Smooth muscle cell (in vitro differentiated cells): ENCODE data around the gene UBL4A. TPM values are rescaled to one million over a fixed set of nuclear protein-coding genes. Genes with fewer than 3 reads are reported as not detected.
A peak's percentile ranks its signal among the peaks of the same experiment; 100 is the strongest.

Experiments used
- DNase-seq: peaks from one replicate; lab custom pipeline; 2025; ENCODE audit not compliant: unreplicated experiment; lab: John Stamatoyannopoulos, UW
- H2AFZ ChIP-seq: fragments of 200-600 bp; sonication (generic); 2 replicates; pipeline ENCODE4 v1.6.0; 2016; ENCODE audit warnings: antibody characterized with exemption, low read depth, mild to moderate bottlenecking
- H3F3A ChIP-seq: fragments of 200-600 bp; sonication (generic); 2 replicates; pipeline ENCODE4 v1.6.0; 2017; ENCODE audit warnings: antibody characterized with exemption, low read depth
- H3K27ac ChIP-seq: fragments of 200-600 bp; sonication (generic); 2 replicates; pipeline ENCODE4 v1.5.1; 2016; ENCODE audit warnings: low read depth, mild to moderate bottlenecking
- H3K27me3 ChIP-seq: fragments of 200-600 bp; sonication (generic); 2 replicates; pipeline ENCODE4 v1.6.1; 2016; ENCODE audit warnings: low read depth, mild to moderate bottlenecking
- H3K36me3 ChIP-seq: fragments of 200-600 bp; sonication (generic); 2 replicates; pipeline ENCODE4 v1.5.1; 2016; ENCODE audit warnings: low read depth
- H3K4me1 ChIP-seq: fragments of 200-600 bp; sonication (generic); 2 replicates; pipeline ENCODE4 v1.5.1; 2016; ENCODE audit warnings: low read depth
- H3K4me2 ChIP-seq: fragments of 200-600 bp; sonication (generic); 2 replicates; pipeline ENCODE4 v1.6.0; 2016; ENCODE audit warnings: mild to moderate bottlenecking
- H3K4me3 ChIP-seq: fragments of 200-600 bp; sonication (generic); 2 replicates; pipeline ENCODE4 v1.5.1; 2016; ENCODE audit warnings: mild to moderate bottlenecking
- H3K79me2 ChIP-seq: fragments of 200-600 bp; sonication (generic); 2 replicates; pipeline ENCODE4 v1.6.0; 2016; ENCODE audit warnings: low read depth, mild to moderate bottlenecking
- H3K9ac ChIP-seq: fragments of 200-600 bp; sonication (generic); 2 replicates; pipeline ENCODE4 v1.6.0; 2016; ENCODE audit warnings: low read depth
- H3K9me3 ChIP-seq: fragments of 200-600 bp; sonication (generic); replicated peaks from 2 replicates; pipeline ENCODE4 v1.5.1; 2016; ENCODE audit warnings: low read depth
- H4K20me1 ChIP-seq: fragments of 200-600 bp; sonication (generic); 2 replicates; pipeline ENCODE4 v1.6.0; 2016; ENCODE audit warnings: low read depth
- WGBS: methylation state at CpG from one replicate; pipeline ENCODE4 v1.1.7; 2016; ENCODE audit warnings: low lambda C conversion rate; 5-methylcytosine and 5-hydroxymethylcytosine counted together
- polyA plus RNA-seq: library from polyadenylated mRNA; unstranded; fragments of >200 nt; fragmentation: Nextera tagmentation; extraction: Ambion mirVana; gene quantifications from 2 replicates; pipeline ENCODE4 v1.2.1, GENCODE V29; 2016
- total RNA-seq: library from RNA; depleted of rRNA; stranded (reverse); fragments of >200 nt; gene quantifications from 2 replicates; pipeline ENCODE4 v1.2.3, GENCODE V29; 2014
- TF ChIP-seq, protein P1 (sequence below): fragments of 200-600 bp; sonication (generic); IDR thresholded peaks from 2 replicates; pipeline ENCODE4 v1.5.1; 2017; ENCODE audit warnings: borderline replicate concordance, mild to moderate bottlenecking, antibody characterized with exemption; ENCODE audit not compliant: insufficient read depth, poor library complexity, severe bottlenecking

UBL4A gene
- total RNA-seq (28.7 and 42.1 TPM in 2 replicates), polyA plus RNA-seq (46.9 and 50.8 TPM in 2 replicates)

DNA sequence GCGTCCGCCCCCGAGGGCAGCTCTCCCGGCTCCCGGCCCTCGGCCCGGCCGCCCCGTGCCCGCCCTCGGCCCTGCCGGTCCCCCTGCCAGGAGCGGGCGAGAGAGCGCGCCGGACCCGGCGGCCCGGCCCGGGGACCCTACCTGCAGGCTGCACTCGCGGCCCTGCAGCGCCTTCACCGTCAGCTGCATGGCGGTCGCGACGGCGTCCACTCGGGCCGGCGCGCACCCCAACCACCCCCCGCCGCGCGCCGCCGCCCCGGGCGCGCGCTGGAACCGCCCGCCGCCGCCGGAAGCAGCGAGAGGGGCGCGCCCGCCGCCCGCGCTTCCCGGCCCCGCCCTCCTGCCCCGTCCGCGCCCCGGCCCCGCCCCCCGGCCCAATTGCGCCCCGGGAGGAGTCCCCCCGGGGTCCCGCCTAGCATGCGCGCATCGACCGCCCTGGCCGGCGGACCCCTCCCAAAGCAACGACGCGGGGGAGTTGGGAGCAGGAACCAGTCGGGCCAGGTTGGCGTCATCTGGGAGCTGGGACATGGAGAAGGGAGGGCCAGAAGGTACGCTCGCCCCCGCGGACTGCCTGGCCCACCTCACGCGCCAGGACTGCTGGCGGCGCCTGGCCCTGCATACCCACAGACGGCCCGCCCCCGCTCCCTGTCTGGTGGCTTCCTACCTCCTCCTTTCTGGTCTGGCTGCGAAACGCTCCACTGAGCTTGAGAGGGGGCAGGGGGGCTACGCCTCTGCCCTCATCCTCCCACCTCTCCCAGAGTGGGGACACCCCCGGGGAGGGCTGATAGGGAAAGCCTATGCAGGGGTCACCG lies at the start of gene UBL4A:
Gene UBL4A (minus strand): TSS at position 220 of the 812 bp plus-strand sequence. CDS start 31 bp downstream, at position 189.
- H3K4me1 ChIP-seq = peaks cover 3% of the 10 kb centered on the region
- H3K4me3 ChIP-seq = peak within 1 kb of the TSS; percentile 52
- H3F3A ChIP-seq = no peaks in the 10 kb centered on the region
- H3K79me2 ChIP-seq = peaks cover 12% of the 10 kb centered on the region
- H3K9ac ChIP-seq = no peak within 1 kb of the TSS
- no peaks in the 10 kb centered on the region for H3K27me3 ChIP-seq
- no peaks in the 10 kb centered on the region for H3K9me3 ChIP-seq
- H3K36me3 ChIP-seq = no peaks in the 10 kb centered on the region
- no peak within 1 kb of the TSS for H2AFZ ChIP-seq
- peak; percentile 10 for DNase-seq
- WGBS = 53% methylated on average over 20 of the region's 95 CpGs
- peak within 1 kb of the TSS; percentile 70 for H3K27ac ChIP-seq
- TF ChIP-seq, protein P1, sequence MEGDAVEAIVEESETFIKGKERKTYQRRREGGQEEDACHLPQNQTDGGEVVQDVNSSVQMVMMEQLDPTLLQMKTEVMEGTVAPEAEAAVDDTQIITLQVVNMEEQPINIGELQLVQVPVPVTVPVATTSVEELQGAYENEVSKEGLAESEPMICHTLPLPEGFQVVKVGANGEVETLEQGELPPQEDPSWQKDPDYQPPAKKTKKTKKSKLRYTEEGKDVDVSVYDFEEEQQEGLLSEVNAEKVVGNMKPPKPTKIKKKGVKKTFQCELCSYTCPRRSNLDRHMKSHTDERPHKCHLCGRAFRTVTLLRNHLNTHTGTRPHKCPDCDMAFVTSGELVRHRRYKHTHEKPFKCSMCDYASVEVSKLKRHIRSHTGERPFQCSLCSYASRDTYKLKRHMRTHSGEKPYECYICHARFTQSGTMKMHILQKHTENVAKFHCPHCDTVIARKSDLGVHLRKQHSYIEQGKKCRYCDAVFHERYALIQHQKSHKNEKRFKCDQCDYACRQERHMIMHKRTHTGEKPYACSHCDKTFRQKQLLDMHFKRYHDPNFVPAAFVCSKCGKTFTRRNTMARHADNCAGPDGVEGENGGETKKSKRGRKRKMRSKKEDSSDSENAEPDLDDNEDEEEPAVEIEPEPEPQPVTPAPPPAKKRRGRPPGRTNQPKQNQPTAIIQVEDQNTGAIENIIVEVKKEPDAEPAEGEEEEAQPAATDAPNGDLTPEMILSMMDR = no peak
- H4K20me1 ChIP-seq = no peaks in the 10 kb centered on the region
- peak within 1 kb of the TSS; percentile 83 for H3K4me2 ChIP-seq

DNA sequence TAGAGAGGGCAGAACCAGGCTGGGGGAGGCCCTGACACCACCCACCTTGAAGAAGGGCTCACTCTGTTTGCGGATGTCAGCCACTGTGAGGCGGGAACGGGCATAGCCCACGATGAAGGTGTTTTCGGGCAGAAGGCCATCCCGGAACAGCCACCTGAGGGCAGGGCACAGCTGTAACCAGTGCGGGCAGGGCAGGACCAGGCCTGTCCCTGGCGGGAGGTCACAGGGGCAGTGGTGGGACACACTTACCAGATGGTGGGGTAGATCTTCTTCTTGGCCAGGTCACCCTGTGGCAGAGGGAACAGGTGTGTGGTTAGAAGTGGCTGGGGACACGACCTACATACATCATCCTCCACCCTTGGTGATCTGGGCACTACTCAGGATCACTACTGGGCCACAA lies 49.5 kb upstream of the UBL4A start:
- Histone ChIP-seq H3K27ac (no peak overlapping the region), H3K4me2 (no peak overlapping the region), H3K27me3 (no peaks in the 10 kb centered on the region), H2AFZ (no peak overlapping the region), H3K4me1 (no peaks in the 10 kb centered on the region), H3F3A (no peaks in the 10 kb centered on the region), H3K36me3 (no peaks in the 10 kb centered on the region), H3K9ac (no peak overlapping the region), H4K20me1 (no peaks in the 10 kb centered on the region), H3K79me2 (no peaks in the 10 kb centered on the region), H3K9me3 (no peaks in the 10 kb centered on the region), H3K4me3 (no peak overlapping the region)
- WGBS = 89% methylated on average over 9 of the region's 9 CpGs
- DNase-seq = no peak
- TF ChIP-seq, protein P1 = no peak

DNA sequence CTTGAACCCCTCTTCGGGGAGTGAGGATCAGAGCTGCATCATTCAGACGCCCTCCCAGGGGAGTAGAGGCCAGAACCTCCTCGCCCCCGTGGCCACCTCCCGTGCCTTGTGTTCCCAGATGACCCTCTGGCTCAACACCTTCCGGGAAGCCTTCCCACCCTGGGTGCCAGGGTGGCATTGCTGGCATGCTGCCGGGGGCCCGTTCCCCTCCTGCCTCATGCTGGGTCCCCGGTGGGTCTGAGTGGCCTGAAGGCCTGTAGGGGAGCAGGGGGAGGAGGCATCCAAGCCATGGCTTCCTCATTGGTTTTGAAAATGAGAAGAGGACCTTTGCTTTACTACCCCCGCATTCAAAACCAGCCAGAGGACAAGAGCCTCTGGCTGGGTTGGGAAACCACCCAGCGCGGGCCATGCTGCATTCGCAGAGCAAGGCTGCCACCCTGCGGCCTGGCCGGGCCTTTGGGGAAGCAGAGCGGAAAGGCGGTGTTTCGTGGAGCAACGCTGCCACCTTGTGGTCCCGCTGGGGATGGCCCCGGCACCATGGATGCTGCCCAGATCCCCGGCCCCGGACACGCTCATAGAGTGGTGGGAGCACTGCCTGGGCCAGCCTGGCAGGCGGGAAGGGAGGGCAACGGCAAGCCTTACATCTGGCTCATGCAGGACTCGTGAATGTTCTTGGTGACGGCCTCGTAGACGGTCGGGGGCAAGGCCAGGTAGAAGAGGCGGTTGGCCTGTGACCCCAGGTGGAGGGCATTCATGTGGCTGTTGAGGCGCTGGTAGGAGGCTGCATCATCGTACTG lies 48.3 kb upstream of the UBL4A start:
- Histone ChIP-seq H3K27ac (no peak overlapping the region), H2AFZ (no peak overlapping the region), H3K9ac (no peak overlapping the region), H3K79me2 (no peaks in the 10 kb centered on the region), H3K27me3 (no peaks in the 10 kb centered on the region), H3K4me3 (no peak overlapping the region), H3K4me2 (no peak overlapping the region), H3K4me1 (no peaks in the 10 kb centered on the region), H3K36me3 (no peaks in the 10 kb centered on the region), H4K20me1 (no peaks in the 10 kb centered on the region), H3F3A (no peaks in the 10 kb centered on the region), H3K9me3 (no peaks in the 10 kb centered on the region)
- TF ChIP-seq, protein P1 = peak; percentile 94
- 56% methylated on average over 32 of the region's 34 CpGs for WGBS
- peak; percentile 53 for DNase-seq
